HL-60 (cell line): ENCODE data around the gene KLF12.

ENCODE experiments used
- GABPA ChIP-seq: IDR thresholded peaks from 2 replicates; pipeline ENCODE4 v1.6.1; 2012; ENCODE audit warnings: low read depth
- POLR2AphosphoS5 ChIP-seq: IDR thresholded peaks from 2 replicates; pipeline ENCODE4 v1.6.1; 2012; ENCODE audit warnings: low read depth
- SPI1 ChIP-seq: IDR thresholded peaks from 2 replicates; pipeline ENCODE4 v1.6.1; 2012; ENCODE audit warnings: low read depth, mild to moderate bottlenecking, borderline replicate concordance
- TF ChIP-seq, protein P1 (sequence below): IDR thresholded peaks from one replicate; pipeline ENCODE4 v1.5.1; 2011; ENCODE audit warnings: low read length, control low read depth, inconsistent platforms; ENCODE audit not compliant: insufficient read depth
- TF ChIP-seq, protein P2 (sequence below): IDR thresholded peaks from 2 replicates; pipeline ENCODE4 v1.6.1; 2012; ENCODE audit warnings: low read depth; ENCODE audit not compliant: insufficient replicate concordance

DNA sequence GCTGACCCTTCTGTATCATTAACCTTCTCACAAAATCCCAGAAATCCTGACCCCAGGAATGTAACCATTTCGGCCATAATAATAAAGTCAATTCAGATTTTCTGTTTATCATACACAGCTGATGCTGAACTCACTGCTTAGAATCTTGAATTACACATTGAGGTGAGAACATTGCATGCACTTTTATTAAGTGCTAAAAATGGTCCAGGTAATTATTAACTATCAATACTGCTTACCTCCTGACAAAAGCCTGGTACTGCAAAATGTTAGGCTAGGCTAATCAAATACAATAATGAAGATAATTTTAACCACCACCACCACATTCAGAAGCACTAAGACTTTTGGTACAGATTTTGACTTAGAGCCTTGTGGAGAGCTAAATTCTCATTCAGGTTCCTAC, 36.1 kb downstream of the KLF12 start:
- TF ChIP-seq, protein P1, sequence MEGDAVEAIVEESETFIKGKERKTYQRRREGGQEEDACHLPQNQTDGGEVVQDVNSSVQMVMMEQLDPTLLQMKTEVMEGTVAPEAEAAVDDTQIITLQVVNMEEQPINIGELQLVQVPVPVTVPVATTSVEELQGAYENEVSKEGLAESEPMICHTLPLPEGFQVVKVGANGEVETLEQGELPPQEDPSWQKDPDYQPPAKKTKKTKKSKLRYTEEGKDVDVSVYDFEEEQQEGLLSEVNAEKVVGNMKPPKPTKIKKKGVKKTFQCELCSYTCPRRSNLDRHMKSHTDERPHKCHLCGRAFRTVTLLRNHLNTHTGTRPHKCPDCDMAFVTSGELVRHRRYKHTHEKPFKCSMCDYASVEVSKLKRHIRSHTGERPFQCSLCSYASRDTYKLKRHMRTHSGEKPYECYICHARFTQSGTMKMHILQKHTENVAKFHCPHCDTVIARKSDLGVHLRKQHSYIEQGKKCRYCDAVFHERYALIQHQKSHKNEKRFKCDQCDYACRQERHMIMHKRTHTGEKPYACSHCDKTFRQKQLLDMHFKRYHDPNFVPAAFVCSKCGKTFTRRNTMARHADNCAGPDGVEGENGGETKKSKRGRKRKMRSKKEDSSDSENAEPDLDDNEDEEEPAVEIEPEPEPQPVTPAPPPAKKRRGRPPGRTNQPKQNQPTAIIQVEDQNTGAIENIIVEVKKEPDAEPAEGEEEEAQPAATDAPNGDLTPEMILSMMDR: no peak
- no peak for TF ChIP-seq GABPA
- no peak for TF ChIP-seq POLR2AphosphoS5
- TF ChIP-seq, protein P2, sequence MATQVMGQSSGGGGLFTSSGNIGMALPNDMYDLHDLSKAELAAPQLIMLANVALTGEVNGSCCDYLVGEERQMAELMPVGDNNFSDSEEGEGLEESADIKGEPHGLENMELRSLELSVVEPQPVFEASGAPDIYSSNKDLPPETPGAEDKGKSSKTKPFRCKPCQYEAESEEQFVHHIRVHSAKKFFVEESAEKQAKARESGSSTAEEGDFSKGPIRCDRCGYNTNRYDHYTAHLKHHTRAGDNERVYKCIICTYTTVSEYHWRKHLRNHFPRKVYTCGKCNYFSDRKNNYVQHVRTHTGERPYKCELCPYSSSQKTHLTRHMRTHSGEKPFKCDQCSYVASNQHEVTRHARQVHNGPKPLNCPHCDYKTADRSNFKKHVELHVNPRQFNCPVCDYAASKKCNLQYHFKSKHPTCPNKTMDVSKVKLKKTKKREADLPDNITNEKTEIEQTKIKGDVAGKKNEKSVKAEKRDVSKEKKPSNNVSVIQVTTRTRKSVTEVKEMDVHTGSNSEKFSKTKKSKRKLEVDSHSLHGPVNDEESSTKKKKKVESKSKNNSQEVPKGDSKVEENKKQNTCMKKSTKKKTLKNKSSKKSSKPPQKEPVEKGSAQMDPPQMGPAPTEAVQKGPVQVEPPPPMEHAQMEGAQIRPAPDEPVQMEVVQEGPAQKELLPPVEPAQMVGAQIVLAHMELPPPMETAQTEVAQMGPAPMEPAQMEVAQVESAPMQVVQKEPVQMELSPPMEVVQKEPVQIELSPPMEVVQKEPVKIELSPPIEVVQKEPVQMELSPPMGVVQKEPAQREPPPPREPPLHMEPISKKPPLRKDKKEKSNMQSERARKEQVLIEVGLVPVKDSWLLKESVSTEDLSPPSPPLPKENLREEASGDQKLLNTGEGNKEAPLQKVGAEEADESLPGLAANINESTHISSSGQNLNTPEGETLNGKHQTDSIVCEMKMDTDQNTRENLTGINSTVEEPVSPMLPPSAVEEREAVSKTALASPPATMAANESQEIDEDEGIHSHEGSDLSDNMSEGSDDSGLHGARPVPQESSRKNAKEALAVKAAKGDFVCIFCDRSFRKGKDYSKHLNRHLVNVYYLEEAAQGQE: no peak
- no peak for TF ChIP-seq SPI1
